Cerebellar nuclear complex (tissue), 1 donor: ENCODE results near the gene NOTCH1.

ENCODE experiments used
- DNase-seq, 2 experiments: peaks; one replicate each; lab custom pipeline; 2025; lab: John Stamatoyannopoulos, UW

The NOTCH1 gene

DNA sequence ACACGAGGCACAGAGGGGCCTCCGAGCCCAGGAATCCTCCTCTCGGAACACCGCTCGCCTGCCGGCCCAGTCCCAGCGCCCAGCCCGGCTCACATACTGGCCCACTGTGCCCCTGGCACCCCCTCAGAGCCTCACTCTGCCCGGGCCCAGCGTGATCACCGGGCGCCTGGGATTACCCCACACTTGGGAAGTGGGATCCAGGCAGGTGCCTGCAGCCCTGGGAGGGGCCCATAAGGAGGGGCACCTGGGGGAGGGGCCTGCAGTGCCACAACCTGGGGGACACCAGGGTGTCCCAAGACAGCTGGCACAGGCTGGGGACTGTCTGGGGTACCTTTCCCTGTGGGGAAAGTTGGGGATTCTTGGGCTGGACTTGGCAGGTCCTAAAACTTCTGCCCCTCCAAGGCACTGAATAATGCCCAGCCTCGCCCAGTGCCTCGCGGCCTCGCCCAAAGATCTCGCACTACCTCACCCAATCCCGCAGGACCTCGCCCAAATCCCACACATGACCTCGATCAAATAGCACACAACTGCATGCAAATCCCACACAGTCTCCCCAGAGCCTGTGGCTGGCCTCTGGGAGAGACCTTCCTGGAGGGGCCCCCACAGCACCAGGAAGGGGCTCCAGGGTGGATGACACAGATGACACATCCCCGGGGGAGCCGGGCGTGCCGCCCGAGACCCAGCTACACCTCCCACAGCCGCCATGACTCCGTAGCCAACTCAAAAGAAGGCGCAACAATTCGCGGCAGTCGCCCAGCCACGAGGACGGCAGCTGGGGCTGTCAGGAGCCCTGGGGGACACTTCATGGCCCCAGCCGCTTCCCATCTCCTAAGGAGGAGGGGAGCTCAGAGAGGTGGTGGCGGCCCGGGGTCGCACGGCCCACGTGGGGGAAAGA lies 13.7 kb downstream of the NOTCH1 start:
- DNase-seq, result no peak

DNA sequence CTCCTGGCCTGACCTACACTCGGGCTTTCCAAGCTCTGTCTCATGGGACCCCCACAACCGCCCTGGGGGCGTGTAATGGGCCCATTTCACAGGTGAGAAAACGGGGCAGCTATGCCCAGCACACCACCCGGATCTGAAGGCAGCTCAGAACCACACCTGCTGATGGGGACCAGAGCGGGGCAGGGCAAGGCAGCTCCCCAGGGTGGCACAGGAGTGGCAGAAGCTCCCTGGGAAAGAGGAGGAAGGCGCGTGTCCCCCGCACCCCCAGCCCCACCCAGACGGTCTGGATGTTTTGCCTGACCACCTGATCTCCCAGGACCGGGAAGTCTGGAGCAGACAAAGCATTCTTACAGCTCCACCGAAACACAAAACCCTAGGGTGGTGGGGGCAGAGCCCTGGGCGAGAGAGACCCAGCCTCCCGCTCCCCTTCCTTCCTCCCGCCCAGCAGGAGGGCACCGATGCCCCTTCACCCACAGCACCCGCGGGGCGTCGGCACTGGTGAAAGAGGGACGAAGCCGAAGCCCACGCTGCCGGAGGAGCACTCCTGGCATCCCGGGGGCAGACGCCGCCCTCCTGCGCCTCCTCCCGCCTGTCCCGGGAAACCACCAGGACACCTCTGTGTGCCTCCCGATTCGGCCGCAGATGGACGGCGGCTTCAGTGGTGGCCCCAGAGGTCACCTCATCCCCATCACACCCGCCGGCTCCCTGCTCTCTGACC lies 14.5 kb downstream of the NOTCH1 start:
- no peak for DNase-seq

DNA sequence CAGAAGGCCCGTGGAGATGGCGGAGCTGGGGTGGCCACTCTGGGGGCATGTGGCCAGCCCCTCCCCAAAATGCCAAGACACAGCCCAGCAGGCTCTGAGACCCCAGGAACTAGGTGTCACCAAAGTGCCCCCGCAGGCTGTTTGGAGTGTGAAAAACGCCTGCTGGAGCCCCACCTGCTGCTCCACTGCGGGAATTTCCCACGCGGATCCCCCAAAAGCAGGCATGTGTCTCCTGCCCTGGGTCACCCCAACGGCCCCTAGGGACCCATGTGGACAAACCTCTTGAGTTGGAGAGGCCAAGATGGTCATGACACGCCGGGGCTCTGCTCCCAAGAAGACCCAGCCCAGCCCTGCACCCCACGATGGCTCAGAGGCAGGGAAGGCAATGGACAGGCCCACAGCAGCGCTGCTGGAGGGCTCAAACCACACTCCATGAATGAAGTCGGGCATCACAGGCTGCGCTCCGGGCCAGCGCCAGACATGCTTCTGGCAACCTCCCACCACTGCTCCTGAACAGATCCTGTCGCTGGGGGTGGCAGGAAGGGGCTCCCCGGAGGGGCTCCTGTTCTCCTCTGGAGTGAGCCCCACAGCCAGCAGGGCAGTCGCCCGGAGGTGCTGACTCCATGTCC lies 15.3 kb downstream of the NOTCH1 start:
- DNase-seq, result no peak

DNA sequence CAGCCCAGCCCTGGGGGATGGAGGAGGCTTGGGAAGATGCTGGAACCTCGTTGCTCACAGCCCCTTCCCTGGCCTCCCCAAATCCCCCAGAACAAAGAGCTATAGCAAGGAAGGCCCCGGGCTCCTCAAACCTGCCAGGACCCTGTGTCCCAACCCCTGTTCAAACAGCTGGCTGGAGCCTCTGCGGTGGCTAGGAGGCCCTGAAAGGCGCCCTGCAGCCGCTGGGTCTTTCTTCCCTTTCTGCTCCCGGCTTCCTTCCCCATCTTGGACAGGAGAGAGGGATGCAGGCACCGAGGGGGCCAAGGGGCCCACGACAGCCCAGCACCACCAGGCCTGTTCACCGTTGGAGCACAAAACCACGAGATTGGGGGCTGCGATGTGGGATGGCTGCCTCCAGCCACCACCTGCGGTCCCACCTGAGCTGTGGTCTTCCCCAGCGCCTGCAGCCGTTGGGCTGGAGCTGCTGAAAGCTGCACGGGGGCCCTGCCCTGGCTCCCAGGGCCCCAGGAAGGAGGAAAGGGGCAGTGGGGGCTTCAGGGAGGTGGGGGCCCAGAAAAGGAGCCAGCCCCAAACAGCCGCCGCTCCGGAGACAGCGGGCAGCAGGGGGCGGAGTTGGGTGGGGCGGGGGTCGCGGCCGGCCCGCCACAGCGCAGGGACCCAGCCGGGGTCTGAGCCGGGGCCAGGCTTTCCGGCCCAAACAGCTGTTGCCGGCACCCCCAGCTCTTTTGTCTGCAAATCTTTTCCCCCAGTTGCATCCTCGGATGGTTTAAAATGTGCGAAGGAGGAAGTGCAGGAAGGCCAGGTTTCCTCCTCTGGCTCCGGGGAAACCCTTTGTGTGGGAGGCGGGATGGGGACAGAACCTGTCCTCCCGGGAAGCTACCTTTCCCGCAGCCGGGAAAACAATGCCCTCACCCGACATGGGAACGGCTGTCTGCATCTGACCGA lies 16.1 kb downstream of the NOTCH1 start:
- DNase-seq, result no peak

DNA sequence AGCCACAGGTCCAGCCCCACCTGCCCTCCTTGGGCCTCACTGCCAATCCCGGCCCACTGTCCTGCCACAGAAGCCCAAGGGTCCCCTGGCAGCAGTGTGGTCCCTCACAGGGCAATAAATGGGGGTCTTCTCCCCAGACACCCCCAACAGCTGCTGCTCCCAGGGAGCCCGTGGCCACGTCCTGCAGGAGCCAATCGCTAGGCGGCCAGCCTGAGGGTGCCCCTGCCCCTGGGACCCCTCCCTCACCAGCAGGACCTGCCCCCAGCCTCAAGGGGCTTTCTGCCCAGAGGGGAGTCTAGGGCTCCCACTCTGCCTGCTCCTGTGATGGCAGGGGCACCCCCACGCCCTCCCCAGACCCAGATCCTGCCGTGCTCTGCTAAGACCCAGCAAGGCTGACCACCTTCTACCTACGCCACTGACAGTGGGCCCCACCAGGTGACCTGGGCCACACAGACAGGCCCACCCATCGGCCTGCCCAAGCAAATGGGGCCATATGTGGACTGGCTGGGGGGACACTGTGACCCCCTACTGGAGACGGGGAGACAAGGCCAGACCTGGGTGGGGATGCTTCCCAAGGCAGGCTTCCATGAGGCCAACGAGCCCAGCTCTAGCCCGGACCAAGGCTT lies 17.0 kb downstream of the NOTCH1 start:
- DNase-seq, result no peak

DNA sequence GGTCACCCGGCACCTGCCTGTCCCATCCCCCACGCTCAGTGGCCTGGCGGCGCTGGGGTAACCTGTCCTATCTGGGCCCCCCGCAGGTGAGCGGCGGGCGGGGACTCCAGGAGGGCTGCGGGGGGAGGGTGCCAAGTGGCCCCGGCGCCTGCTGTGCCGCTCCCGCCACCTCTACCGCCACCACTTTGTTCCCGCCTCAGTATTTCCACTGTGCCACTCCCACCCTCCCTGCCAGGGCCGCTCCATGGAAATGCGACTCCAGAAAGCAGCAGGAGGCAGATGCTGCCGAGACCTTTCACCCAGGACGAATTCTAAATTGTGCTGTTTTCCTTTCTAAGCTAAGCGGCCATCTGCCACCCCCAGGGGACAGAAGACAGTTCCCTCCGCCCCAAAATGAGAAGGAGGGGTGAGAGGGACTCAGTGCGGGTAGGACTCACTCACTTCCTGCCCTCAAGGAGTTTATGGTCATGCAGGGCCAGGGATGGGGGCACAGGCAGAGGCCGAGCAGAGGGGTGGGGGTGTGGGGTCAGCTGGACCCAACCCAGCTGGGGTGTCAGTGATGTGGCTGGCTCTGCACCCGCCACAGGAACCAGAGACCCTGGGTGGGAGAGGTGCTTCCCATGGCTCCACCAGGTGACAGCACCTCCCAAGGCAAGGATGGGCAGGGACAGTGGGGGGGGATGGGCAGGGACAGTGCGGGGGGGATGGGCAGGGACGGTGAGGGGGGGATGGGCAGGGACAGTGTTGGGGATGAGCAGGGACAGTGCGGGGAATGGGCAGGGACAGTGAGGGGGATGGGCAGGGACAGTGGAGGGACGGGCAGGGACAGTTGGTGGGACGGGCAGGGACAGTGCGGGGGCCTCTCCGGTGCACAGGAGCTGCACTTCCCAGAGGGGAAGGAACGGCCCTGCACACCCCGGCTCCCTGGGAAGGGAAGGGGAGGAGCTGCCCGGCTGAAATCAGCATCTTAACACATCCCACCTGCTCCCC lies 17.8 kb downstream of the NOTCH1 start:
- DNase-seq, result no peak

DNA sequence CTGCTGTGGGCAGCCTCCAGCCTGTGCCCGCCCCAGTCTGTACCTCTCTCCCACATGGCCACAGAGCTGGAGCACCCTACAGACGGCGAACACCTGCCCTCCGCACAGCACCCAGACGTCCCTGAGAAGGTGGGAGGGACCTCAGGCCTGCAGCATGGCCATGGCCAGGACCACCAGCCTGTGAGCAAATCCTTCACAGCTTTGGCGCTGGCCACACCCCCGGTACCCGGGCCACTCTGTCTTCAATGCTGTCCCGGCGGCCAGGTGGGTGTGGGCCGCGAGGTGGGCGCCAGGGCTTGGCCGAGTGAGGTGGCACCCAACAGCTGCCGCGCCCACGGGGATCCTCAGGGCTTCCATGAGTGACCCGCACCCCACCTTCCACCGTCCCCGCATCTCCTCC lies 18.7 kb downstream of the NOTCH1 start:
- DNase-seq, result no peak

DNA sequence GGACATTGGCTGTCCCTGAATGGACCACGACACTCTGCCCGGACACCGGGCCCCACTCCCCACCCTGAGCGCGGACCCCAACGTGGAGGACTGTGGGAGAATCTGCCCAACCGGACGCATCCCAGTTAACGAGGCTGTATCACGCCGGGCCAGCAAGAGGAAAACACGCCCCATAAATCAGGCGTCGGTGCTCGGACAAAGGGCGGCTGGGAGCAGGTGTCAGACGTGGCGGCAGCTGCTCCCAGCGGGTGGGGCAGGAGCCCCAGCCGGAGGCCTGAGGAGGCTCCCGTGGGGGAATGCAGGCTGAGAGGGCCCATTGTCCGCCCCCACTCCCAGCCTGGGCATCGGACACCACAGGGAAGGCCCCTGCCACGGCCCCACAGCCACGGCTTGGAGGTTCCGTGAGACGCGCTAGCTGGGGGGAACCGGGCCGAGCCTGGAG lies 19.2 kb downstream of the NOTCH1 start:
- no peak for DNase-seq

DNA sequence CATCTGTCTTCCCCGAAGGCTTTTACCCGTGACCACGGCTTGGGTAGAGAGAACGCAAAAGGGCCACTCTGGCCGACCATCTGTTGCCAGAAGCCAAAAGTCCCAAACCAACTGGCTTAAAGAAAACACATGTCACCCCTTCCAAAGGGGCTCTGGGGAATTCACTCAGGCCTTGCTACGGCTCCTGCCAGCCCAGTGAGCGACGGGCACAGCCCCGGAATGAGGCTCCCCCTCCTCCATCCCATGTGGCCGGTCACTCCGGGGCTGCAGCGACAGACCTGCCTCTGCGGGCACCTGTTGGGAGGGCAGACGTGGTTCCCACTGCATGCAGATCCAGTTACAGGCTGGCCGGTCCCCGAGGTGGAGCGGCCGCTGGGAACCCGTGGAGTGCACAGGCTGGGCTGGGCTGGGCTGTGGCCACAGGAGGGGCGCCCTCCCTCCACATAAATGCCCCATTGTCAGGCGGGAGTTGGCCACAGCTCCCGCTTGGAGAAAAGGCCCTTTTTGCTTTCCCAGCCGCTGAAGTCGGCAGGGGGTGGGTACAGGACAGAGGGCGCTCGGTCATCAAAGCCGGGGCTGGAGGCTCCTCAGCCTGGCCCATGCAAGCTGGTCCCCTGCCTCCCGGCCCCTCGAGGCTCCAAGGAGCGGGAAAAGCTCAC lies 19.9 kb downstream of the NOTCH1 start:
- no peak for DNase-seq

DNA sequence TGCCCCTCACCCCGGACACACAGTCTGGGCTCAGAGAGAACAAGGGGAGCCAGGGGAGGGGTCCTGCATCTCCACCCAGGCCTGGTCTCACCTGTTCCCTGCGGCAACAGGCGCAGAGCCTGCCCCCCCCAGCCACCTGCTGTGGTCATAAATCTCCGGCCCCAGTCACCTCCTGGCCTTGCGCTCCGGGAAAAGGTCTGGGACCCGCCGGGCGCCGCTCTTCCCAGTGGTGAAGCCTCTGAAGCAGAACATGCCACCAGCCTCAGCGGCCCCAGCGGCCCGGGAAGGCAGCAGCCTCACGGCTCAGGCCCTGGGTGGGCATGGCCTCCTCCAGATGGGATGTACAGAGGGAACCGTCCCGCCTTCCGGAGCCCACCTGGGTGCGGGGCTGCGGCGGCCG lies 20.6 kb downstream of the NOTCH1 start:
- DNase-seq, result no peak

DNA sequence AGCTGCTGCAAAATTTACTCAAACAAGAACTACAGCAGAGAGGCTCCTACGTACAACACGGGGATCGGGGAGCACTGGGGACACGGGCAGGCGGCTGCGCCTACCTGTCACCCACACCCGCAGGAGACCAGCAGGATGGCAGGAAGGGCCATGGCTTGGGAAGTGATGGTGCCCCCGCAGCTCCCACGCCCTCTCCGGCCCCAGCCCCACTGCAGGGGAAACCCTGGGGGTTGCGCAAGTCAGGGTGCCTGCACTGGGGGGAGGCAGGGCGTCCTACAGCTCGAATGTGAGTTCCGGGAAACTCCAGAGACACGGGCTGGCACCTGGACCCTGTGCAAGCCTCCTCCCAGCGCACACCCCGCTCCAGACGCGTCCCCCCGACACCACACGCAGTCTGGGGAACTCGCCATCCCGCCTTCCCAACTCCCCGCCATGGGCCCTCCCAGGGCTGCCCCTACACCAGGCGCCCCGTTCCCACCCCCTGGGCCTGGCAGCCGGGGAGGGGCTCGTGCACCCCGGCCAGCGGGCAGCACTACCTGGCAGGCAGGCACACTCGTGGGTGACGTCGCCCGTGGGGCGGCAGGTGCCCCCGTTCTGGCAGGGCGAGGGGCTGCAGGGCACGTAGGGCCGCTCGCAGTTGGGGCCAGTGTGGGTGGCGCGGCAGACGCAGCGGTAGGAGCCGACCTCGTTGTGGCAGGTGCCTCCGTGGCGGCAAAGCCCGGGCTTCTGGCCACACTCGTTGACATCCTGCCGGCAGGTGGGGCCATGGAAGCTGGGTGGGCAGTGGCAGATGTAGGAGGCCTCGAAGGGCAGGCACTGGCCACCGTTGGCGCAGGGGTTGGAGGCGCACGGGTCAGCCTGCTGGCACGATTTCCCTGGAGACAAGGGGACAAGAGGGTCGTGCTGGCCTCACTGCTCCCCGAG lies 23.3 kb downstream of the NOTCH1 start:
- no peak for DNase-seq

DNA sequence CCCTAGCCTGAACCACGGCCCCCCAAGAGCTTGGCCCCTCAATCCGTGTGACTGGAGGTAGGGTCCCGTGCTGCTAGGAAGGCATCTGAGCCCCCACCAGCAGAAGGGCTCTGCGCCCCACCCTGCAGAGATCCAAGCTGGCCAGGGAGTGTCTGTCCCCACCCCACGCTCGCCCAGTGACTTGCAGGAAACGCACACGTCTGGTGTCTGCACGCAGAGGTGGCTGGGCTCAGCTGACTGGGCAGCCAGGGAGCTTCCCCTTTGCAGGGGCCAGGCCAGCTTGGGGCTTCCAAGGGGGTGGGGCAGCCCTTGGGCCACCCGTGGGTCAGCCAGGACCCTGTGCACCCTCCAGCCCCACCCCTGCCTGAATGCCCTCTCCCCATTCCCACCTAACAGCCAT lies 24.3 kb downstream of the NOTCH1 start:
- no peak for DNase-seq

DNA sequence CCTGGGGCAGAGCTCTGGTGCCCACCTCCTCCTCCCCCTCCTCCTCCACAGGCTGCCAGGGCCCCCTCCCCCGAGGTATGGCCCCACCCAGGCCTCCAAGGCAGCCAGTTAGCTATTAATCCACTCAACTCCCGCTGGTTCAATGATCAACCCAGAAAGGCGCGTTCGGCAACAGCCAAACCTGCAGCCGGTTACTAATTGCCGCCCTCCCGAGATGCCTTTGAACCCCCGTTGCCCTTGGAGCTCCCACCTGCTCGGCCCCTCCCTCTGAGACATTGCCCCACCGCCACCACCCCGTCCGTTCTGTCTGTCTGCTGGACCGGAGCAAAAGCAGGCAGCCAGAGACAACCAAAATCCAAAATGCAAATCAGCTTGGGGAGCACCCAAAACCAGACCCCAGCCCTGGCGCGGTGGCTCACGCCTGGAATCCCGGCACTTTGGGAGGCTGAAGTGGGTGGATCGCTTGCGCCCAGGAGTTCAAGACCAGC lies 25.8 kb downstream of the NOTCH1 start:
- DNase-seq, result no peak

DNA sequence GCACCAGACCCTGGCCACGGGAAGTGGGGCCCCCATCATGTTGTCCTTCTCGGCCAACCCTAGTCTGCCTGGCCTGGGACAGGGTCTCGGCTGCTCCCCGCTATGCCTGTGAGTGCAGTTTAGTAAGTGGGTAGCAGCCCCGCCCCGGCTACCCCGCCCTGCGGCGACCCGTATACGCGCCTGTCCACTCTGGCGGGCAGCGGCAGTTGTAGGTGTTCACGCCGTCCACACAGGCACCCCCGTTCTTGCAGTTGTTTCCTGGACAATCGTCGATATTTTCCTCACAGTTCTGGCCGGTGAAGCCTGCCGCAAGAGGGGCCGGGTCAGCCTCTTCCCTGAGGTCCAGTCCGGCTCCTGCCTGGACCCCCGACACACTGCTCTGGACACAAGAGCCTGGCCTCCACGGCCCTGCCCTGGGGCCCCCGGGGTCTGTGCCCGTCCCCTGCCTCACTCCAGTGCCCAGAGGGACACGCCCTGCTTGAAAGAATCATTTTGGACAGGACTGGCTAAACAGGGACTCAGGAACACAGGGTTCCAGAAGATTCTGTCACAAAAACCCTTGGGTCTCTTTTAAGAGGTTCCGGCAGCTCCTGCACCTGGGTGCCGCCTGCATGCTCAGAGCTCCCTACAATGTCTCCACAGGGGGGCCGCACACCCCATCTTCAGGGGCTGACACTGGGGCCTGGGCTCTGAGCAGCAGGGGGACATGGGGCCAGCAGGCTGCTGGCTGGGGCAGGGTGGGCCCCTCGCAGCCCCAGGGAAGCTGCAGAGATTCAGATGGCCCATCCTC lies 26.4 kb downstream of the NOTCH1 start:
- no peak for DNase-seq

DNA sequence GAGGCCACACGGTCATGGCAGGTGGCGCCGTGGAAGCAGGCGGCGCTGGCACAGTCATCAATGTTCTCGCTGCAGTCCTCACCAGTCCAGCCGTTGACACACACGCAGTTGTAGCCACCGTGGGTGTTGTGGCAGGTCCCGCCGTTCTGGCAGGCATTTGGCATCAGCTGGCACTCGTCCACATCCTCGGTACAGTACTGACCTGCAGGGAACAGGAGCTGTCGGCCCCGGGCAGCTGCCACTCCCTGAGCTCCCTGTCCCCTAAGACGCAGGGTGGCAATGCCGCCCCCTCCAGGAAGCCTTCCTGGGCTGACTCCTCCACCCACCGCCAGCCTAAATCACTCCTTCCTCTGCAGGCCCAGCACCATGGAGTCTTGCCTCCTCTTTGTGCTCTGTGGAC lies 27.2 kb downstream of the NOTCH1 start:
- DNase-seq, result no peak

DNA sequence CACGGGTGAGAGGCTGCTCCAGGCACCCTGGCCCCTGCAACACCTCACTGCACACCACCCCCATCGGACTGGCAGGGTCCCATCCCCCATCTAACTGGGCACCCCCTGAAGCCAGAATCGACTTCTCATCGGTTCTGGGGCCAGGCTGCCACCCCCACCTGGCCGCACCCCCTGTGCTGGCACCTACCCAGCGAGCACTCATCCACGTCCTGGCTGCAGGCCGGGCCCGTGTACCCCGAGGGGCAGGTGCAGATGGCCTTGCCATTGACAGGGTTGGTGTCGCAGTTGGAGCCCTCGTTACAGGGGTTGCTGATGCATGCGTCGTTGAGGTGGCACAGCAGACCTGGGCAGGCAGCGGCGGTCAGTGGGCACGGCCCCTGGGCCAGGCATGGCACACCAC lies 27.9 kb downstream of the NOTCH1 start:
- DNase-seq, result no peak

DNA sequence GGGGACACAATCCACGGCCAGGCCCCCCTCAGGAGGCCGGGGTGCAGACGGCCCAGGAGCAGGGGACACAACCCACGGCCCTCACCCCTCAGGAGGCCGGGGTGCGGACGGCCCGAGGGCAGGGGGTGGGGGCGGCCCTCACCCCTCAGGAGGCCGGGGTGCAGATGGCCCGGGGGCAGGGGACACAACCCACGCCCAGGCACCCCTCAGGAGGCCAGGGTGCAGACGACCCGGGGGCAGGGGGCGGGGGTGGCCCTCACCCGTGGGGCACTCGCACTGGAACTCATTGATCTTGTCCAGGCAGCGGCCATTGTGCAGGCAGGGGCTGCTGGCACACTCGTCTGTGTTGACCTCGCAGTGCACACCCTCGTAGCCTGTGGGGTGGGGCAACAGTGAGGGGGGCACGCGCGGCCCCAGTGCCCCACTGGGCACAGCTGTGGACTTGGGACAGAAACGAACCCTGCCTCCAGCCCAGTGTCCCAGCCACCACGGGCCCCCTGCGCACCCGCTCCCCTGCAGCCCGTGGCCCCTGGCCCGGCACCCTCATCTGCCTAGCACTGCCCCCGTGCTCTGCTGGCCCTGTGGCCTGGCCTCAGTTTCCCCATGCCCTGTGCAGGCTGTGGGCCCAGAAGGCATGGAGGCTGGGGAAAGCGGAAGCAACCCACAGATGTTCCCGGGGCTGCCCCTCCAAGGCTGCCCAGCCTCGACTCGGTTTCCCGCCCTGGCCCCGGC lies 28.7 kb downstream of the NOTCH1 start:
- no peak for DNase-seq
